ENCODE data around the gene SLC6A11. TPM values are rescaled to one million over a fixed set of nuclear protein-coding genes. Genes with fewer than 3 reads are reported as not detected.
A peak's percentile ranks its signal among the peaks of the same experiment; 100 is the strongest.

SLC6A11 gene
- total RNA-seq, 1 donor from 2014 or later, result 3.2 TPM

DNA sequence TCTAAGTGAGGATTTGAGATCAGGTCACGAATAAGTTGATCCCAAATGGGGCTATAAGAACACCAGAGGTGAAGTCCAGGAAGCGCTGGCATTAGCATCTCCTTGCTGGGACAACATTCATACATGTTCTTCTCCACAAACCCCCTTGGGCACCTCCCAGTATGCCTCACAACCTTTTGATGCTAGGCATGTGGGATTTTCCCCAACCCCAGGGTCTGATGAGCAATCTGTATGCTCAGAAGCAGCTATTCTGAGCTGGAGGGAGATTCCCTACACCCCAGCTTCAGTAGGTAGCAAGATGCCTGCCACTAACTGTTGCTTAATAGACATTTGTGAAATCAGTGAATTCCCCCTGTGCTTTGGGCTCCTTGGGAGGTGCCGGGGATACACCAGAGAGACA is 32.2 kb downstream of the SLC6A11 start:
- DNase-seq (ENCODE audit: low read depth) (peak; percentile 77), FAIRE-seq (no peak)
- Histone ChIP-seq H3K36me3 (ENCODE audit: control insufficient read depth, insufficient read depth, low read length) (no peaks in the 10 kb centered on the region), H3K4me3 (ENCODE audit: low read depth, low read length) (no peak overlapping the region), H3K27me3 (ENCODE audit: control insufficient read depth, insufficient read depth, low read length) (no peaks in the 10 kb centered on the region)
- TF ChIP-seq, protein P1, sequence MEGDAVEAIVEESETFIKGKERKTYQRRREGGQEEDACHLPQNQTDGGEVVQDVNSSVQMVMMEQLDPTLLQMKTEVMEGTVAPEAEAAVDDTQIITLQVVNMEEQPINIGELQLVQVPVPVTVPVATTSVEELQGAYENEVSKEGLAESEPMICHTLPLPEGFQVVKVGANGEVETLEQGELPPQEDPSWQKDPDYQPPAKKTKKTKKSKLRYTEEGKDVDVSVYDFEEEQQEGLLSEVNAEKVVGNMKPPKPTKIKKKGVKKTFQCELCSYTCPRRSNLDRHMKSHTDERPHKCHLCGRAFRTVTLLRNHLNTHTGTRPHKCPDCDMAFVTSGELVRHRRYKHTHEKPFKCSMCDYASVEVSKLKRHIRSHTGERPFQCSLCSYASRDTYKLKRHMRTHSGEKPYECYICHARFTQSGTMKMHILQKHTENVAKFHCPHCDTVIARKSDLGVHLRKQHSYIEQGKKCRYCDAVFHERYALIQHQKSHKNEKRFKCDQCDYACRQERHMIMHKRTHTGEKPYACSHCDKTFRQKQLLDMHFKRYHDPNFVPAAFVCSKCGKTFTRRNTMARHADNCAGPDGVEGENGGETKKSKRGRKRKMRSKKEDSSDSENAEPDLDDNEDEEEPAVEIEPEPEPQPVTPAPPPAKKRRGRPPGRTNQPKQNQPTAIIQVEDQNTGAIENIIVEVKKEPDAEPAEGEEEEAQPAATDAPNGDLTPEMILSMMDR (IDR thresholded peaks at IDR 0.05; ENCODE audit: insufficient read depth, low read length, severe bottlenecking), result no peak

DNA sequence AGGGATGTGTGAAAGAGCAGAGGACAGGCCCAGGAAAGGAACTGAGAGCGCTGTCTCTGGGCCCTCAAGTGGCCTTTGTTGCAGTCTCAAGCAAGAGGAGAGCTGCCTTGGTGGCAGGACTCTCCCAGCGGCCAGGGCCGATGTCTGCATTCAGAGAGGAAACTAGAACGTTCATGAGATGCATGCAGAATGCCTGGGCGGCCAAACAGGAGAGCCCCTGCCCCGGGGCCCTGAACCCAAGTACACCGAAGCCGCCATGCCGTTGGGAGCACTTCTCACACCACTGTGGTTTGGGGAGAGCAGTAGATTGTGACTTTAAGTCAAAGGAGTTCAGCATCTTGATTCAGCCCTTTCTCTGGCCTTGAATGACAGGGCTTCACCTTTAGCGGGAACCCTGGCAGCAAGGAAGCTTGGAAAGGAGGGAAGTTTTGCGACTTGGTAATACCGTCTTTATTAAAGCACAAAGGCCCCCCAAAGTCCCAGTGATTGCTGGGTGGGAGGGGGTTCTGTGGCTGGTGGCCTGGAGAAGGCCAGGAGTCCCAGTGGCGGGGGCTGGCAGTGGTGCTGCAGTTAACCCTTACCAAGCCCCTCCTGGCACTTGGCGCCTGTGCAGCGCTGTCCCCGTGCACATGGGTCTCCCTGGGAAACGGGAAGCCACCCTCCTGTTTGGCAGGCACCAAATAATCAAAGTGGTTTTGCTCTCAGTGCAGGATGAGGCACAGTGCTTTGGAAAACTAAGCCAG is 36.2 kb downstream of the SLC6A11 start:
- no peak overlapping the region for H3K4me3 ChIP-seq (ENCODE audit: low read depth, low read length)
- DNase-seq (ENCODE audit: low read depth), result no peak
- no peaks in the 10 kb centered on the region for H3K36me3 ChIP-seq (ENCODE audit: control insufficient read depth, insufficient read depth, low read length)
- FAIRE-seq, result no peak
- H3K27me3 ChIP-seq (ENCODE audit: control insufficient read depth, insufficient read depth, low read length), result no peaks in the 10 kb centered on the region
- TF ChIP-seq, protein P1 (IDR thresholded peaks at IDR 0.05; ENCODE audit: insufficient read depth, low read length, severe bottlenecking), result no peak

DNA sequence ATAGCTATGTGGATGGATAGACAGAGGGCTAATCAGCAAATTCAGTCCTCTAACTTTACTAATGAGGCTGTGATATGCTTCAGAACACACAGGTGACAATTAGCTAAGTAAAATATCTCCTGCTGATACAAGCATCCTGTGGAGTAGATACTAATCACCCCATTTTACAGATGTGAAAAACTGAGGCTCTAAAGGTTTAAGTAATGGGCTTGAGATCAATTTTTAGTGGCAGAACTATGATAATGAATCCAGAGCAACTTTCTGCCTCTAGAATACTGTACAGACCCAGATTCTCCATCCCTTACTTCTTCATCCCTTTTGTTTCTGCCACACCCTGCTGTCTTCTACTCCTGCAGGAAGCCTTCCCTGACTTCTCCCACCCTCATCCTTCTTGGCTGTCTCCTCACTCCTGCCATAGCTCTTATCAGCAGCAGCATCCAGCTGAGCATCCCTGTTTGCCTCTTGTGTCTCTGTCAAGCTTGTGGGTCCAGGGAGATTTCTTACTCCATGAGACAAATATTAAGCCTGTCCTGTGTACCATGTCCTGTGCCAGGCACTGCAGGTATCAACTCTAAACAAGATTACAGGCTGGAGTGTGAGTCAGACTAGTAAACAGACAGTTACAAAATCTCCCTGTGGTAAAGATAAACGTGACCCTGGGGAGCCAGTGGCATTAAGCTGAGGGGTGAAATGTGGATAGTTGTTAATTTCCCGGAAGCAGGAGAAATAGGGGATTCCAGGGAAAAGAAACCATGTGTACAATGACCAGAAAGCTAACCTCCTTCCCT is 39.2 kb downstream of the SLC6A11 start:
- DNase-seq (ENCODE audit: low read depth) (peak; percentile 56), FAIRE-seq (no peak)
- TF ChIP-seq, protein P1 (IDR thresholded peaks at IDR 0.05; ENCODE audit: insufficient read depth, low read length, severe bottlenecking), result no peak
- Histone ChIP-seq H3K36me3 (ENCODE audit: control insufficient read depth, insufficient read depth, low read length) (no peaks in the 10 kb centered on the region), H3K4me3 (ENCODE audit: low read depth, low read length) (no peak overlapping the region), H3K27me3 (ENCODE audit: control insufficient read depth, insufficient read depth, low read length) (no peaks in the 10 kb centered on the region)

DNA sequence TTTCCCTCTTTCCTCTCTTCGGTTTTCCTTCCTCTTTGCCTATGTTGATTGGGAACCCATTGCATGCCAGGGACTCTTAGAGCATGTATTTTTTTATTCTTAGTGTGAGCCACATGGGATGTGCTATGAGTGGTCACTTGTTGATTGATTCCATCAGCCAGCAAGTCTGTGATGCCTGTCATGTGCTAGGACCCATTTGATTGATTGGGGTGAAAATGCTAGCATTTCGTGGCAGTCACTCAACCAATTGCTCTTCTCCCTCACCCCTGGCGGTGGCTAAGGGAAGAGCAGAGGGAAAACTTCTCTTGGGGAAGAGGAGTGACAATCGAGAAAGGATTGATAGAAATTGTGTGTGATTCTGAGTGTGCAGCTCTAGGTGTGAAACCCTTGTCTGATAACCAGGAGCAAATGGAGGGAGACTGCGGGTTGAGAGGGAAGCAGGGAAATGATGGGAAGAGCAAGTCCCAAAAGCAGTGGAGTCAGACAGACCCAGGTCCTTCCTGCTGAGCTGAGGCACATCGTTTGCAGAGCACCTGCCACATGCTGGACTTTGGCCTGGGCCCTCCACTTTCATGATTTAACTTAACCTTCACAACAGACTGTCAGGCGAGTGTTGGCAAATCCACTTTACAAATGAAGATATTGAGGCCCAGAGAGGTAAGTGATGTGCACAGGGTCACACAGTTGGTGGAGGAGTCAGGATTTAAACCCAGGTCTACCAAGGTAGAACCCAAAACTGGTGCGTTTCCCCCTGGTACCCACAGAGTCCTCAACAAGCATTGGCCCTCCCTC is 40.0 kb downstream of the SLC6A11 start:
- TF ChIP-seq, protein P1 (IDR thresholded peaks at IDR 0.05; ENCODE audit: insufficient read depth, low read length, severe bottlenecking), result peak; percentile 48
- Histone ChIP-seq H3K4me3 (ENCODE audit: low read depth, low read length) (no peak overlapping the region), H3K36me3 (ENCODE audit: control insufficient read depth, insufficient read depth, low read length) (no peaks in the 10 kb centered on the region), H3K27me3 (ENCODE audit: control insufficient read depth, insufficient read depth, low read length) (no peaks in the 10 kb centered on the region)
- peak; percentile 52 for FAIRE-seq
- peak; percentile 7 for DNase-seq (ENCODE audit: low read depth)

DNA sequence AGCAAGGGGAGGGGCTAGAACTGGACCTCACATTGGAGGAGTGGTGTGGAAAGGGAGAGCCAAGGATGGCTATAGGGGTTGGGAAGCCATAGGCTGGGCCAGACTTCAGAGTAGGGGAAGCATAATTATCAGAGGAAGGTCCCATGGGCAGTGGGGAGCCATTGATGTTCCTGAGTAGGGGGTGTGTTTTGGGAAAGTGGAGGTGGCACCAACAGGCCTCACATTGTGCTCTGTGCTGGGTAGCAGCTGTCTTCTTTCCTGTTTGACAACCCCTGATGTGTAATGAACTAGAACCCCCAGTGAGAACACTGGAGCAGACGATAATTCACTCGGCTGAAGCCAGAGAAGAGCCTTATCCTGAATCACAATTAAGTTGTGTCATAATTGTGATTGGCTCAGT is 41.2 kb downstream of the SLC6A11 start:
- H3K27me3 ChIP-seq (ENCODE audit: control insufficient read depth, insufficient read depth, low read length), result no peaks in the 10 kb centered on the region
- H3K4me3 ChIP-seq (ENCODE audit: low read depth, low read length), result no peak overlapping the region
- DNase-seq (ENCODE audit: low read depth) (no peak), FAIRE-seq (peak; percentile 7)
- TF ChIP-seq, protein P1 (IDR thresholded peaks at IDR 0.05; ENCODE audit: insufficient read depth, low read length, severe bottlenecking), result no peak
- no peaks in the 10 kb centered on the region for H3K36me3 ChIP-seq (ENCODE audit: control insufficient read depth, insufficient read depth, low read length)
